ENCODE data around the gene SEZ6.

The SEZ6 gene

DNA sequence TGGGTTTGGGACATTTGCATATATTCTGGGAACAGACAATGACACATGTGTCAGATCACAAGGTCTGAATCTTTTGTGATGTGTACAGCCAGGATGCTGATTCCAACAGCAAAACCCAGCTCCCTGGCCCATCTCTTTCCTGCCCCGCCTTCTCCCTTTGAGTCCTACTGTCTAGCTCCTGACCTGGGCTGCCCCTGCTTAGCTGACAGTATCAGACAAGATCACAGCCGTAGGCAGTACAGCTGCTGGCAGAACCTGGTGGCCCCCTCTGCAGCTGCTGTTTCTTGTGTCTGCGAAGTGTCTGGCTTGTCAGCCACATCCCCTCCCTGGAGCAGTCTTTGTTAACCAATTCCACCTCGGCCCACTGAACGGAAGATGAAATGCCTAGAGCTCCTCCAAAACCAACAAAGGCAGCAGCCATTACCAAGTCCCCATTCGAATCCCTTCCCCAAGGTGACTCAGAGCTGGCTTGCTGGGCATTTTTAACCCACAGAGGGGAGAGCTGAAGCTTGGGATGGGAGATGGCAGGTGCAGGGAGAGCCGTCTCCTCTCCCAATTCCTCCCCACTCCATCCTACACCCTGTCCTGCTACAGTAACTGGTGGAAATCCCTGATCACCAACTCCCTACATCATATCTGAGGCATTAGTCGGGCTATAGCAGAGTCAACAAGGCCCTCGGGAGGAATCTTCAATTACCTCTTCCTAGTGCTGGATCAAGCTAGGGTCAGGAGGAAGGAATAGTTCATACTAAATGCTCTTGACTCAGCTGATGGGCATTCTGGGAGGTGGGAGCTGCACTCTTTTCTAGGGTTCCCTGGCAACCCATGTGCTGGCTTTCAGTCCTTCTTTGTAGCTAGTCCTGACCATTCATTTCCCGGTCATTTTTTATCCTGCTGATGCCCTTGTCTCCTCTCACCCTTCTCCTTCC, 42.9 kb upstream of the SEZ6 start:
- Histone ChIP-seq H3K79me1 (ENCODE audit: low read length) (no peaks in the 10 kb centered on the region), H2BK120ac (ENCODE audit: low read depth, low read length) (no peak overlapping the region), H2AK5ac (ENCODE audit: low read length) (peak overlapping the region; percentile 54), H3K4me1 (ENCODE audit: control insufficient read depth, low read depth, low read length) (peaks cover 6% of the 10 kb centered on the region), H3K56ac (ENCODE audit: low read length) (peak overlapping the region; percentile 63), H3K4ac (ENCODE audit: low read depth, low read length) (no peak overlapping the region), H3K79me2 (ENCODE audit: control insufficient read depth, insufficient read depth, low read length) (no peaks in the 10 kb centered on the region), H3K9ac (ENCODE audit: low read length) (no peak overlapping the region), H3K18ac (ENCODE audit: low read length) (no peak overlapping the region), H3K4me3 (ENCODE audit: low read length) (no peak overlapping the region), H3K36me3 (ENCODE audit: control insufficient read depth, insufficient read depth, low read length) (no peaks in the 10 kb centered on the region), H3K4me2 (ENCODE audit: low read length) (no peak overlapping the region), H3K27ac (ENCODE audit: low read depth, low read length) (no peak overlapping the region), H2BK15ac (replicated peaks; ENCODE audit: low read depth) (no peak overlapping the region), H3K27me3 (ENCODE audit: insufficient read depth, low read length, poor library complexity) (no peaks in the 10 kb centered on the region), H4K5ac (ENCODE audit: low read length) (no peak overlapping the region), H4K8ac (ENCODE audit: low read depth, low read length) (no peak overlapping the region), H2BK5ac (ENCODE audit: low read length) (no peak overlapping the region), H3K23ac (ENCODE audit: low read length) (no peak overlapping the region)
- WGBS (ENCODE audit: extremely low coverage, insufficient coverage, low lambda C conversion rate): no CpG with 5 or more reads among the region's 10 CpGs
- peak; percentile 59 for DNase-seq

DNA sequence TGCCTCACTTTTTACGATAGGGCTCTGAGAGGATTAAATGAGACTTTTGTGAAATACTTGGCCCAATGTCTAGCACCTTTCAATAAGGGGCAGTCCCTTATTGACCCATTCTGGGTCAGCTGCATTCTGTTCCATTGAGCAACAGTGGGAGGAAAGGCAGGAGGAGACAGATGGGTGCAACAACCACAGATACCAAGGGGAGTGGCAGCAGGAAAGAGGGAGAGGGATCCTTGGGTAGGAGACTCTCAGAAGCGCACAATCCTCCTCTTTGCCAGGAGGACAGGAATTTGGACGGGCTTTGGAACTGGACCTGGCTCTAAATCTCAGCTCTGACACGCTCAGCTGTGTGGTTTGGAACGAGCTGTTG, 40.6 kb upstream of the SEZ6 start:
- Histone ChIP-seq H3K27me3 (ENCODE audit: insufficient read depth, low read length, poor library complexity) (no peaks in the 10 kb centered on the region), H2AK5ac (ENCODE audit: low read length) (peak overlapping the region; percentile 48), H3K23ac (ENCODE audit: low read length) (no peak overlapping the region), H4K8ac (ENCODE audit: low read depth, low read length) (no peak overlapping the region), H3K79me1 (ENCODE audit: low read length) (no peaks in the 10 kb centered on the region), H3K79me2 (ENCODE audit: control insufficient read depth, insufficient read depth, low read length) (no peaks in the 10 kb centered on the region), H4K5ac (ENCODE audit: low read length) (no peak overlapping the region), H2BK120ac (ENCODE audit: low read depth, low read length) (peak overlapping the region; percentile 3), H2BK5ac (ENCODE audit: low read length) (peak overlapping the region; percentile 9), H3K4me1 (ENCODE audit: control insufficient read depth, low read depth, low read length) (peaks cover 18% of the 10 kb centered on the region), H3K4ac (ENCODE audit: low read depth, low read length) (no peak overlapping the region), H3K4me3 (ENCODE audit: low read length) (no peak overlapping the region), H3K4me2 (ENCODE audit: low read length) (no peak overlapping the region), H3K18ac (ENCODE audit: low read length) (no peak overlapping the region), H3K36me3 (ENCODE audit: control insufficient read depth, insufficient read depth, low read length) (no peaks in the 10 kb centered on the region), H3K9ac (ENCODE audit: low read length) (peak overlapping the region; percentile 11), H2BK15ac (replicated peaks; ENCODE audit: low read depth) (peak overlapping the region; percentile 14), H3K56ac (ENCODE audit: low read length) (peak overlapping the region; percentile 54), H3K27ac (ENCODE audit: low read depth, low read length) (no peak overlapping the region)
- peak; percentile 36 for DNase-seq
- WGBS (ENCODE audit: extremely low coverage, insufficient coverage, low lambda C conversion rate): no CpG with 5 or more reads among the region's 5 CpGs

DNA sequence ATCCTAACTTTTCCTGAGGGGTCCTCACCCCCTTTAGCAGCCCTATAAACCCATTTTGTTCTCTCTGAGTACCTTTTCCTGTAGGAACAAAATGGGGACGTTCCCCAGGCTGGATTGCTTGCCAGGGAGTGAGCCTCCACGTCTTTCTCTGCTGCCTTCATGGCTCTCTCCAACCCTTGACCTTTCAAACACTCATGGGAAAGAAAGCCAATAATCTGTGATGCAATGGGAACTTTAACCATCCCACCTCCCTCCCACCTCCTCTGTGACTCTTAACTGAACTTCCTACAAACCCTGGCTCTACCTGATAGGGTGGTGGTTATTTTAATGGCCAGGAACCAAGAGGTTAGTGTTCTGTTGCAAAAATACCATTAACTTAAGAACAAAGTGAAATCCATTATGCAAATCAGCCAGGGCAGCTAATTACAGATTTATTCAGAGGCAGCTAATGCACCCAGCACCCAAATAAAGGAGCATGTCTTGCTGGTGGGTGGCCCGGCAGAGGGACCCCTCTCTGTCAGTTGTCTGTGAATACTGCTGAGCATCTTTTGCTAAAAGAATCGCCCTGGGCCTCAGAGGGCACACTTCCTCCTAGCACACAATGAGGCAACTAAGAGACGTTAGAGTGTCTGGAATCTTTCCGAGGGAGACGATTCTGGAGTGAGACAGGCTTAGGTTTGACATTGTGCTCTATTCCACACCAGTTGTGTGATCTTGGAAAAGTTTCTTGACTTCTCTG, 40.1 kb upstream of the SEZ6 start:
- WGBS (ENCODE audit: extremely low coverage, insufficient coverage, low lambda C conversion rate): no CpG with 5 or more reads among the region's 7 CpGs
- H3K4me1 ChIP-seq (ENCODE audit: control insufficient read depth, low read depth, low read length): peaks cover 20% of the 10 kb centered on the region
- peak overlapping the region; percentile 14 for H2BK15ac ChIP-seq (replicated peaks; ENCODE audit: low read depth)
- no peak overlapping the region for H3K27ac ChIP-seq (ENCODE audit: low read depth, low read length)
- peak overlapping the region; percentile 9 for H2BK5ac ChIP-seq (ENCODE audit: low read length)
- H3K36me3 ChIP-seq (ENCODE audit: control insufficient read depth, insufficient read depth, low read length): no peaks in the 10 kb centered on the region
- no peak overlapping the region for H3K4me2 ChIP-seq (ENCODE audit: low read length)
- peak overlapping the region; percentile 54 for H3K56ac ChIP-seq (ENCODE audit: low read length)
- H4K5ac ChIP-seq (ENCODE audit: low read length): no peak overlapping the region
- H3K79me2 ChIP-seq (ENCODE audit: control insufficient read depth, insufficient read depth, low read length): no peaks in the 10 kb centered on the region
- no peaks in the 10 kb centered on the region for H3K79me1 ChIP-seq (ENCODE audit: low read length)
- no peak overlapping the region for H3K23ac ChIP-seq (ENCODE audit: low read length)
- no peak overlapping the region for H4K8ac ChIP-seq (ENCODE audit: low read depth, low read length)
- no peaks in the 10 kb centered on the region for H3K27me3 ChIP-seq (ENCODE audit: insufficient read depth, low read length, poor library complexity)
- H3K18ac ChIP-seq (ENCODE audit: low read length): peak overlapping the region; percentile 56
- H3K4me3 ChIP-seq (ENCODE audit: low read length): no peak overlapping the region
- H2AK5ac ChIP-seq (ENCODE audit: low read length): no peak overlapping the region
- peak overlapping the region; percentile 62 for H3K4ac ChIP-seq (ENCODE audit: low read depth, low read length)
- DNase-seq: no peak
- no peak overlapping the region for H3K9ac ChIP-seq (ENCODE audit: low read length)
- H2BK120ac ChIP-seq (ENCODE audit: low read depth, low read length): no peak overlapping the region

GRCh38 chr17:29045026-29045425, 39.2 kb upstream of the SEZ6 start:
- no peak overlapping the region for H3K4ac ChIP-seq (ENCODE audit: low read depth, low read length)

DNA sequence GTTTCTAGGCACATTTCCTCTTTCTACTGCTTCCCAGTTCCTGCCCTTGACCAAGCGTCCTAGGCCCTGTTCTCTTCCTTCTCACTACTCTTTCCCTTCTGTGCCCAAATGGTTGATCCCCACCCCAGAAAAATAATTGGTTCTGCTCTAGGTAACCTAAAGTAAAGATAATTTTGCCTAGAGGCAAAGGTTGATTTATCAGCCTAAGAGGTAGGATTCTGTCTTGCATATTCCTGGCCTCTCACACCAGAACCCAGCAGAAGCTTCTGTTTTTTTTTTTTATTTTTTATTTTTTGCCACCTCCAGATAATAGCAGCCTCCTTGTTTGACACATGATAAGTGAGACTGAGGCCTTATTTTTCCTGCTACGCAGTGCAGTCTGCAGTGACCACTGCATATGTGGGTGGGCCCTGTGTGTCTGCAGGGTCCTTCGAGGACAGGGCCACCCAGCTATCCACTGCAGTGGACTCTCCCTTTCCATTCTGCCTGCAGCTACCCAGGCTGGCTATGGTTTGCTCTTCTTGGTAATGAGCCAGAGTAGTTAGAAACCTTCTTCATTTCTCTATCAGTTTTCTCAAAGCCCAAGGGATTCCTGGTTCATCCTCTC, 37.8 kb upstream of the SEZ6 start:
- Histone ChIP-seq H2AK5ac (ENCODE audit: low read length) (peak overlapping the region; percentile 92), H3K36me3 (ENCODE audit: control insufficient read depth, insufficient read depth, low read length) (no peaks in the 10 kb centered on the region), H3K79me2 (ENCODE audit: control insufficient read depth, insufficient read depth, low read length) (no peaks in the 10 kb centered on the region), H4K5ac (ENCODE audit: low read length) (no peak overlapping the region), H4K8ac (ENCODE audit: low read depth, low read length) (no peak overlapping the region), H3K9ac (ENCODE audit: low read length) (no peak overlapping the region), H3K27ac (ENCODE audit: low read depth, low read length) (no peak overlapping the region), H2BK15ac (replicated peaks; ENCODE audit: low read depth) (no peak overlapping the region), H2BK120ac (ENCODE audit: low read depth, low read length) (peak overlapping the region; percentile 48), H3K23ac (ENCODE audit: low read length) (no peak overlapping the region), H3K56ac (ENCODE audit: low read length) (peak overlapping the region; percentile 88), H2BK5ac (ENCODE audit: low read length) (peak overlapping the region; percentile 46), H3K18ac (ENCODE audit: low read length) (peak overlapping the region; percentile 54), H3K27me3 (ENCODE audit: insufficient read depth, low read length, poor library complexity) (no peaks in the 10 kb centered on the region), H3K4ac (ENCODE audit: low read depth, low read length) (peak overlapping the region; percentile 58), H3K79me1 (ENCODE audit: low read length) (no peaks in the 10 kb centered on the region), H3K4me3 (ENCODE audit: low read length) (no peak overlapping the region), H3K4me1 (ENCODE audit: control insufficient read depth, low read depth, low read length) (peaks cover 24% of the 10 kb centered on the region), H3K4me2 (ENCODE audit: low read length) (no peak overlapping the region)
- no CpG with 5 or more reads among the region's 3 CpGs for WGBS (ENCODE audit: extremely low coverage, insufficient coverage, low lambda C conversion rate)
- DNase-seq: no peak

More at GRCh38 chr17:29045026-29045425, 39.2 kb upstream of the SEZ6 start:
- no peak overlapping the region for H4K5ac ChIP-seq (ENCODE audit: low read length)
- H2AK5ac ChIP-seq (ENCODE audit: low read length): peak overlapping the region; percentile 80
- no peak overlapping the region for H3K9ac ChIP-seq (ENCODE audit: low read length)
- H3K56ac ChIP-seq (ENCODE audit: low read length): peak overlapping the region; percentile 40
- no peak overlapping the region for H2BK120ac ChIP-seq (ENCODE audit: low read depth, low read length)
- no peaks in the 10 kb centered on the region for H3K79me1 ChIP-seq (ENCODE audit: low read length)
- no peak overlapping the region for H4K8ac ChIP-seq (ENCODE audit: low read depth, low read length)
- H3K36me3 ChIP-seq (ENCODE audit: control insufficient read depth, insufficient read depth, low read length): no peaks in the 10 kb centered on the region
- no peak overlapping the region for H3K27ac ChIP-seq (ENCODE audit: low read depth, low read length)
- no peak overlapping the region for H3K23ac ChIP-seq (ENCODE audit: low read length)
- no peak overlapping the region for H3K18ac ChIP-seq (ENCODE audit: low read length)
- no peak overlapping the region for H2BK5ac ChIP-seq (ENCODE audit: low read length)
- no CpG with 5 or more reads among the region's 4 CpGs for WGBS (ENCODE audit: extremely low coverage, insufficient coverage, low lambda C conversion rate)
- H3K79me2 ChIP-seq (ENCODE audit: control insufficient read depth, insufficient read depth, low read length): no peaks in the 10 kb centered on the region
- no peak for DNase-seq
- no peak overlapping the region for H2BK15ac ChIP-seq (replicated peaks; ENCODE audit: low read depth)
- H3K4me2 ChIP-seq (ENCODE audit: low read length): no peak overlapping the region
- peaks cover 20% of the 10 kb centered on the region for H3K4me1 ChIP-seq (ENCODE audit: control insufficient read depth, low read depth, low read length)
- H3K4me3 ChIP-seq (ENCODE audit: low read length): no peak overlapping the region
- no peaks in the 10 kb centered on the region for H3K27me3 ChIP-seq (ENCODE audit: insufficient read depth, low read length, poor library complexity)

Data from mesendoderm (in vitro differentiated cells).